Fibroblast of lung (primary cell): Measurements from ENCODE around the gene ACSS1. TPM values are rescaled to one million over a fixed set of nuclear protein-coding genes. Genes with fewer than 3 reads are reported as not detected.

ENCODE experiments used
- DNase-seq, 2 donors: peaks; one replicate each; pipeline versions ENCODE4 v3.0.0 to v3.0.0-alpha.2; 2010; ENCODE audit warnings: low read depth in 2 of 2
- H2AFZ ChIP-seq: 2 replicates; pipeline ENCODE4 v1.5.1; 2012; ENCODE audit warnings: low read length, control low read depth, inconsistent platforms
- H3K27ac ChIP-seq: 2 replicates; pipeline ENCODE4 v1.5.1; 2011; ENCODE audit warnings: low read length, control low read depth; ENCODE audit not compliant: insufficient read depth
- H3K27me3 ChIP-seq: 2 replicates; pipeline ENCODE4 v1.5.1; 2011; ENCODE audit warnings: mild to moderate bottlenecking, low read length; ENCODE audit not compliant: control insufficient read depth, insufficient read depth
- H3K36me3 ChIP-seq: 2 replicates; pipeline ENCODE4 v1.5.1; 2011; ENCODE audit warnings: low read length; ENCODE audit not compliant: control insufficient read depth, insufficient read depth
- H3K4me1 ChIP-seq: 2 replicates; pipeline ENCODE4 v1.5.1; 2011; ENCODE audit warnings: low read length; ENCODE audit not compliant: control insufficient read depth, insufficient read depth; ENCODE audit errors: extremely low read depth
- H3K4me2 ChIP-seq: 2 replicates; pipeline ENCODE4 v1.5.1; 2011; ENCODE audit warnings: low read length, control low read depth; ENCODE audit not compliant: insufficient read depth; ENCODE audit errors: extremely low read depth
- H3K4me3 ChIP-seq, 4 experiments: fragments of 200-600 bp in 1 of 4; sonication (generic) in 1 of 4; replicated peaks in 1 of 4; 2 replicates each; pipeline ENCODE4 v1.5.1; 2011 to 2016; ENCODE audit warnings: low read length in 4 of 4, low read depth in 3 of 4, mild to moderate bottlenecking in 3 of 4, control low read depth in 2 of 4, inconsistent platforms in 1 of 4, mixed read lengths in 1 of 4; ENCODE audit not compliant: insufficient read depth in 1 of 4; ENCODE audit errors: control extremely low read depth in 1 of 4
- H3K79me2 ChIP-seq: 2 replicates; pipeline ENCODE4 v1.5.1; 2012; ENCODE audit warnings: mild to moderate bottlenecking, low read length, inconsistent platforms; ENCODE audit not compliant: control insufficient read depth, insufficient read depth
- H3K9ac ChIP-seq: 2 replicates; pipeline ENCODE4 v1.5.1; 2011; ENCODE audit warnings: mild to moderate bottlenecking, low read length, control low read depth; ENCODE audit not compliant: insufficient read depth
- H3K9me3 ChIP-seq: 2 replicates; pipeline ENCODE4 v1.5.1; 2012; ENCODE audit warnings: low read depth, low read length; ENCODE audit not compliant: control insufficient read depth, insufficient read depth
- H4K20me1 ChIP-seq: 2 replicates; pipeline ENCODE4 v1.5.1; 2011; ENCODE audit warnings: low read length; ENCODE audit not compliant: control insufficient read depth, insufficient read depth; ENCODE audit errors: extremely low read depth
- CTCF ChIP-seq, 2 donors: IDR thresholded peaks in 1 of 2; conservative IDR thresholded peaks in 1 of 2; 1 replicate in 1 of 2; 2 replicates in 1 of 2; pipeline ENCODE4 v1.5.1; 2011 to 2012; ENCODE audit warnings: low read length in 2 of 2, control low read depth in 1 of 2, inconsistent platforms in 1 of 2, low read depth in 1 of 2, mild to moderate bottlenecking in 1 of 2
- EZH2 ChIP-seq: IDR thresholded peaks from 2 replicates; pipeline ENCODE4 v1.5.1; 2012; ENCODE audit warnings: low read length, control low read depth, mild to moderate bottlenecking; ENCODE audit errors: missing control alignments
- polyA plus RNA-seq, 2 donors: library from polyadenylated mRNA; depleted of rRNA in 1 of 2; stranded (reverse) in 1 of 2; unstranded in 1 of 2; fragments of >200 nt; gene quantifications; 2 replicates each; pipeline ENCODE4 v1.2.1, GENCODE V29; 2011 to 2012; ENCODE audit warnings: missing spikeins in 1 of 2
- total RNA-seq: library from RNA; depleted of rRNA; stranded (reverse); fragments of >200 nt; gene quantifications from 2 replicates; pipeline ENCODE4 v1.2.1, GENCODE V29; 2014

Gene ACSS1
- total and polyA plus RNA-seq, 2 donors (not counting 1 experiment from before 2014, with no cell fraction given), result 1.3 to 3.4 TPM

GRCh38 chr20:24998121-24998520 is 59.8 kb downstream of the ACSS1 start:
- Histone ChIP-seq H3K9me3 (no peaks in the 10 kb centered on the region), H4K20me1 (no peaks in the 10 kb centered on the region), H3K36me3 (no peaks in the 10 kb centered on the region), H3K9ac (no peak overlapping the region), H3K79me2 (no peaks in the 10 kb centered on the region), H2AFZ (no peak overlapping the region), H3K27ac (no peak overlapping the region), H3K4me2 (no peak overlapping the region), H3K27me3 (peaks cover 14% of the 10 kb centered on the region), H3K4me3 (no peak overlapping the region), H3K4me1 (peaks cover 4% of the 10 kb centered on the region)
- no peak for DNase-seq
- no peak for TF ChIP-seq CTCF (conservative IDR thresholded peaks at IDR 0.05 in 1 of 2, IDR thresholded peaks at IDR 0.05 in 1 of 2; ENCODE audit: low read depth in 1 of 2, low read length in 2 of 2)
- peak; percentile 52 for TF ChIP-seq EZH2

GRCh38 chr20:24996449-24997377 is 61.2 kb downstream of the ACSS1 start:
- DNase-seq, result no peak
- H3K9me3 ChIP-seq, result no peaks in the 10 kb centered on the region
- H3K27ac ChIP-seq, result no peak overlapping the region
- no peak overlapping the region for H3K9ac ChIP-seq
- no peak for TF ChIP-seq EZH2
- no peak for TF ChIP-seq CTCF (conservative IDR thresholded peaks at IDR 0.05 in 1 of 2, IDR thresholded peaks at IDR 0.05 in 1 of 2; ENCODE audit: low read depth in 1 of 2, low read length in 2 of 2)
- peaks cover 4% of the 10 kb centered on the region for H3K4me1 ChIP-seq
- peaks cover 14% of the 10 kb centered on the region for H3K27me3 ChIP-seq
- H4K20me1 ChIP-seq, result no peaks in the 10 kb centered on the region
- no peaks in the 10 kb centered on the region for H3K36me3 ChIP-seq
- no peak overlapping the region for H3K4me3 ChIP-seq
- H3K4me2 ChIP-seq, result no peak overlapping the region
- no peak overlapping the region for H2AFZ ChIP-seq
- H3K79me2 ChIP-seq, result peaks cover 2% of the 10 kb centered on the region

GRCh38 chr20:24995741-24996448 is 62.0 kb downstream of the ACSS1 start:
- no peak overlapping the region for H3K4me3 ChIP-seq
- no peak for DNase-seq
- TF ChIP-seq EZH2 (no peak), CTCF (conservative IDR thresholded peaks at IDR 0.05 in 1 of 2, IDR thresholded peaks at IDR 0.05 in 1 of 2; ENCODE audit: low read depth in 1 of 2, low read length in 2 of 2) (no peak)
- no peaks in the 10 kb centered on the region for H3K36me3 ChIP-seq
- H3K27ac ChIP-seq, result no peak overlapping the region
- no peaks in the 10 kb centered on the region for H3K9me3 ChIP-seq
- peaks cover 14% of the 10 kb centered on the region for H3K27me3 ChIP-seq
- peaks cover 8% of the 10 kb centered on the region for H3K79me2 ChIP-seq
- H3K4me1 ChIP-seq, result peaks cover 4% of the 10 kb centered on the region
- no peak overlapping the region for H3K9ac ChIP-seq
- H2AFZ ChIP-seq, result no peak overlapping the region
- no peaks in the 10 kb centered on the region for H4K20me1 ChIP-seq
- H3K4me2 ChIP-seq, result no peak overlapping the region
